Measurements from ENCODE around the gene LRP2.

- TF ChIP-seq CTCF (conservative IDR thresholded peaks at IDR 0.05; ENCODE audit: low read depth, low read length), result no peak
- TF ChIP-seq SMC3 (IDR thresholded peaks at IDR 0.05; ENCODE audit: low read depth, low read length), result no peak
- no peak for TF ChIP-seq CEBPB (IDR thresholded peaks at IDR 0.05; ENCODE audit: low read depth, low read length)
- no peak for TF ChIP-seq RFX5 (IDR thresholded peaks at IDR 0.05; ENCODE audit: low read depth, low read length)
- TF ChIP-seq RCOR1 (IDR thresholded peaks at IDR 0.05; ENCODE audit: insufficient replicate concordance, low read length), result no peak
- no peak for TF ChIP-seq MAFK (IDR thresholded peaks at IDR 0.05; ENCODE audit: low read depth, low read length)
- TF ChIP-seq ELK1 (IDR thresholded peaks at IDR 0.05; ENCODE audit: borderline replicate concordance, low read depth, low read length), result no peak
These were observed 243.1 kb downstream of the LRP2 start for GRCh38 chr2:169119123-169119760.
